SH-SY5Y (cell line): ENCODE results near the gene GTF2A1.

ENCODE experiments used
- GATA2 ChIP-seq: IDR thresholded peaks from 2 replicates; pipeline ENCODE4 v1.6.1; 2011; ENCODE audit warnings: mild to moderate bottlenecking, low read depth, low read length
- GATA3 ChIP-seq: IDR thresholded peaks from 2 replicates; pipeline ENCODE4 v1.6.1; 2011; ENCODE audit warnings: low read depth, mild to moderate bottlenecking, low read length, moderate library complexity

DNA sequence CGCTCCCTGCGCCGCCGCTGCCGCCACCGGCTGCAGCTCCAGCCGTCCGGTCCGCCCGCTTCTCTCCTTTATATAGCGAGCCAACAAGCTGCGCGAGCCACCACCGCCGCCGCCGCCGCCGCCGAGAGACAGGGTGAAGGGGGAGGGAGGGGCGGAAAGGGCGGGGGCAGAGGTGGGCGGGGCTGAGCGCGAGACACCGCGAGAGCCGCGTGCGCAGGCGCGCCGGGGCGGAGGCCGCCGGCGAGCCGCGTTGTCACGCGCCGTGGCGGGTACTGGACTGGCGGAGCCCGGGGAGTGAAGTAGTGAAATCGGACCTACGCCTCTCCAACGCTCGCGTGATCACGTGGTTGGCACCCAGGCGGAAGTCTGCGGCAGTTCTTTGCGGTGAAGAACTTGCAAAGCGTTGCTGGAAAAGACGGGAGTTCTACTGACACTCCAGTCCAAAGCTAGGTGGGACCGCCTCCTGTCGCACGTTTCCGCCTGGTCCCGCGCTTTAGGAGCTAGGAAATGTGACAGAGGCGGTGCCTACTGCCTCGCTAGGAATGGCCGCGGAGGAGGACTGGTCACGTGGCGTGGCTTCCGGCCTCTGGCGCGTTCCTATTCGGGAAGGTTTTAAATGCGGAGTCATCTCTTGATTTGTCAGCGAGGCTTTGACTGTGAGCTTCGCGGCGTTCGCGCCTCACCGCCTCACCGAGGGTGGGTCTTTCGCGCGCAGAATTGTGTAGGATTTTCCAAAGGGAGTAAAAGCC lies at the start of gene GTF2A1:
- TF ChIP-seq GATA2 = no peak
- TF ChIP-seq GATA3 = no peak
